GM10847 (cell line): ENCODE results near the gene VEPH1.

ENCODE experiments used
- POLR2A ChIP-seq: IDR thresholded peaks from 2 replicates; pipeline ENCODE4 v1.6.1; 2011; ENCODE audit not compliant: insufficient read length; ENCODE audit errors: extremely low read depth

The VEPH1 gene

GRCh38 chr3:157500232-157500631 is 3.0 kb downstream of the VEPH1 start:
- no peak for TF ChIP-seq POLR2A

- no peak for TF ChIP-seq POLR2A
These were observed 3.8 kb downstream of the VEPH1 start for GRCh38 chr3:157499342-157499963.

DNA sequence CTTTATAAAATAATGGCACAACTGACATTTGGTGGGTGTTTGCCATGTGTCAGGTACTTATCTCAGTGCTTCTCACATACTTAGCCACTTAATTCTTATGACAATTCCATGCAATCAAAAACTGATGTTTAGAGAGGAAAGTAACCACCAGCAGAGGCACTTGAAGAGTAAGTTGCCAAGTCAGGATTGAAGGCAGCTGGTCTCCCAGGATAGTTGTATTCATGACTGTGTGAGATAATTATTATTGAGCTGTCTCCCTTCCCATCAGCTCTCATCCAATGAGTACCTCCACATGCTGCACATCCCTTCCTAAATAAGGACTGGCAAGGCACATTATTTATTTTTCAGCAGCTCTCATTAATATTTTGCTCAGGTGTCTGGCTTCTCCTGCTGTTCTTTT is 4.8 kb downstream of the VEPH1 start:
- TF ChIP-seq POLR2A = no peak

DNA sequence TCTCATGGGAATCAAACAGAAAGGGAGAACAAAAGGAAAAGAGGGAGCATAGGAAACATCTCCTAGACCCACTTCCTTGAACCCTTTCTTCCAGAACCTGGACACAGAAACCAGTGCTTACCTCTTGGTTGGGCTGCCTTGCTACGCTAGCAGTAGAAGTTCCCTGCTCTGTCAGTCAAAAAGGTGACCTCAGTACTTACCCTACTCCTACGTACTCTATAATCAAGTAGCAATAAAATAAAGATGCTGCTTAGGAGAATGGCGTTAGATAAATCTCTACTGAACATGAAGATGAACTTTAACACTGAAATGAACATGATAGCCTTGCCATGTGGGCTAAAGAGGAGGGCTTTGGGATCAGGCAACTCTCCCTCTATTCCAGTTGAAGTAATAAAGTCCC is 7.4 kb downstream of the VEPH1 start:
- no peak for TF ChIP-seq POLR2A

- TF ChIP-seq POLR2A = no peak
These were observed 8.5 kb downstream of the VEPH1 start for GRCh38 chr3:157494581-157495281.

DNA sequence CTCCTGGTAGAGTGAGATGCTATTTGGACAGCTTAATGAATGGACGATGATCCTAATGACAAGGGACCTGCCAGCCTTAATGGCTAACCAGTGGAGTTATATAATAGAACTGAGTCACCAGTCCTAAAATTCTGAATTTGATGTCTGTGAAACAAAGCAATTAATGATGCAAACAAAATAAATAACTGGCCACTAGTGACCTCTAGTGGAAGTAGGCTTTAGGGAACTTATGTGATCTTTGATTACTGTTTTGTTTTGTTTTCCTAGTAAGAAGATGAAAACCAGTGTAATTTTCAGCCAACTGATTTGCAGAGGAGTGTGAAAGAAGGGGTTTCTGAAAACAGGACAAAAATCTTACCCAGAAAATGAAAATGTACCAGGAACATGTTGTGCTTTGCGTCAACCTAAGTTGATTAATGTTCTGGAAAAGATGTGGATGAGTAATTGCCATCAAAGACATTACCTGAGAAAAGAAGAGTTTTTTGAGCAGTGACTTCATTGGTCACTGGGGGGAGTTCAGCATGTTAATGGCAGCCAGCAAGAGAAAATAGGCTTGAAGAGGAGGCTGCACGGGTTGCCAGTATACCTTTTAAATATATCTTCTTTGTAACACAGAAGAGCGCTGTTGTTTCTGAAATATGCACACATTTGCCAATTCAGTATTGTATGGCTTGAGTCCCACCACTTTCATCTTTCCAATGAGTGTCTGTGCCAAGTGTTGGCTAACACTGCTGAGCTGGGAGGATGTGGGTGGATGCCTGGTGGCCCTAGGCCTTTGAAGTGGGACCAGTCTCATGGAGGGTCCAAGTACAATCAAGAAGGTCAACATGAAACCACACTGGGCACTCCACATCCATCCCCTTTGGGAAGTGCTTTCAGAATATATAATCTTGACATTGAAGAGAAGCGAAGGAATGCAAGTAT is 9.3 kb downstream of the VEPH1 start:
- no peak for TF ChIP-seq POLR2A

DNA sequence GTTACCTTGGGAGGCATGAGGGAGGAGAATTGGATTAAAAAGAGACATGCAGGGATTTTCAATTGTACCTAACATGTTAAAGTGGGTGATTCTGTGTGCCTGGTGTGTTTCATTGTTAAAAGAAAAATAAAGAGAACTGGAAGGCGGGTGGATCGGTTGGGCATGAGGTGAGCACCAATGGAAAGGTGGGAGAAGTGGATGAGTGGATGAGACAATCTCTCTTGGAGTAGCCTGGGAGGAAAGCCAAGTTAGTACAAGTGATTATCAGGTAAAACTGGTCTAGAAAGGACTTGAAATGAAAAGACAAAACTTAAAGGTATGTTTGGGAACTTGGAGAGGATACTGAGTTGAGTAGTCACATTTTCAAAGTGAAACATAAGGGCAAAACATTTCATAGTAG is 12.1 kb downstream of the VEPH1 start:
- no peak for TF ChIP-seq POLR2A

- TF ChIP-seq POLR2A = no peak
These were observed 15.1 kb downstream of the VEPH1 start for GRCh38 chr3:157488144-157488543.

- no peak for TF ChIP-seq POLR2A
These were observed 15.9 kb downstream of the VEPH1 start for GRCh38 chr3:157487339-157487738.

- TF ChIP-seq POLR2A = no peak
These were observed 23.6 kb downstream of the VEPH1 start for GRCh38 chr3:157479464-157480243.

DNA sequence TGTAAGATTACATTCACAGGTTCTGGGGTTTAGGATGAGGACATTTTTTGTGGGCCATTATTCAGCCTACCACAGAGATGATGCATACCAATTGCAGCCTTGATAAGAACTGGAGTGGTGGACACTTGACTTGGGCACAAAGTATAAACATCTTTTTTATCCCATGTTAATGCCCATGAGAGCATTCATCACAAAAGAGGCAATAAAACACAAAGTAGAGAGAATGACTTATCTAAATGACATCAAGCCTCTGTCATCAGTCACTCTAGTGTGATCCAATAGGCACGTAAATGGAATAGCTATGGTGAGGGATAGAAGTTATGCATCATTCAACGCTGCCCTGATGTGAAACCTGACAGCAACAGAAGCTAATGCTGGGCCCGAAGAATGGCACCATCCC is 25.8 kb downstream of the VEPH1 start:
- no peak for TF ChIP-seq POLR2A

- no peak for TF ChIP-seq POLR2A
These were observed 27.2 kb downstream of the VEPH1 start for GRCh38 chr3:157475921-157476414.

DNA sequence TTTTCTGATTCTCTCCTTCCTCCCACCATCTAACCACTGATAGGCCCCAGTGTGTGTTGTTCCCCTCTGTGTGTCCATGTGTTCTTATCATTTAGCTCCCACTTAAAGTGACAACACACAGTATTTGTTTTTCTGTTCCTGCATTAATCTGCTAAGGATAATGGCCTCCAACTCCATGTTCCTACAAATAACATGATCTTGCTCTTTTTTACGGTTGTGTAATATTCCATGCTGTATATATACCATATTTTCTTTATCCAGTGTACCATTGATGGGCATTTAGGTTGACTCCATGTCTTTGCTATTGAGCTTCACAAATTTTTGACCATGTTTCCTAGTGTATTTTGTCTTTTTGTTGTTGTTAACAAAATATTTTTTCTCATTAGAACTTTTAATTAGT is 30.6 kb downstream of the VEPH1 start:
- no peak for TF ChIP-seq POLR2A

DNA sequence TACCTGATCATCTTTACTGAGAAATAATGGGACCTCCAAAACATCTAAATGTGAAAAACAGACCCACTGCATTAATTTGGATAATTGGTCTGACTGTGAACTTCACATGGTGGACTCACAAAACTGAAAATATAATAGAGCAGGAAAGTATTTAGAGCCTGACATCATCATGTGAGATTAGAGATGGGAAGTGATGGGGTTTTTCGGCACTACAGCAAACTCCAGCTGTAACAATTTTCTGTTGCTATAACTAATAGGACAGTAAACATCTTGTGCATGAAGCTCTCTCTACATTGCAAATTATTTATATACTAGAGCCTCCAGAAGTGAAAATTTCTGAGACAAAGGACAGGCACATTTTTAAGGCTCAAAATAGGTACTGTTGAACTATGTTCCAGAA is 32.2 kb downstream of the VEPH1 start:
- no peak for TF ChIP-seq POLR2A

- TF ChIP-seq POLR2A = no peak
These were observed 33.5 kb downstream of the VEPH1 start for GRCh38 chr3:157469561-157470294.

GRCh38 chr3:157467200-157467599 is 36.0 kb downstream of the VEPH1 start:
- no peak for TF ChIP-seq POLR2A
